ENCODE data around the gene HTN3. TPM values are rescaled to one million over a fixed set of nuclear protein-coding genes. Genes with fewer than 3 reads are reported as not detected.

The HTN3 gene
- not detected in 2 replicates for total RNA-seq

GRCh38 chr4:70028159-70028558 is at the start of gene HTN3:
HTN3 (plus strand) TSS chr4:70028459; CDS start chr4:70030741, 2,282 bp downstream.

GRCh38 chr4:69995526-69996016 is 32.7 kb upstream of the HTN3 start, which contains the start of gene STATH:
STATH (plus strand) TSS chr4:69995966; CDS start chr4:69998438, 2,472 bp downstream.

GRCh38 chr4:70050138-70050537 is 21.9 kb downstream of the HTN3 start, which contains the start of gene HTN1:
HTN1 (plus strand) TSS chr4:70050438; CDS start chr4:70053077, 2,639 bp downstream.

Other genes with a start within 250 kb of the HTN3 start
- not detected in 2 replicates for gene SULT1E1, start 168.3 kb upstream of the HTN3 start, total RNA-seq
- gene CSN1S1, start 97.4 kb upstream of the HTN3 start, total RNA-seq, result not detected in 2 replicates
- gene CSN2, start 62.7 kb upstream of the HTN3 start, total RNA-seq, result not detected in 2 replicates
- not detected in 2 replicates for gene STATH, start 32.5 kb upstream of the HTN3 start, total RNA-seq
- not detected in 2 replicates for gene HTN1, start 22.0 kb downstream of the HTN3 start, total RNA-seq
- gene PRR27, start 125.8 kb downstream of the HTN3 start, total RNA-seq, result not detected in 2 replicates
- gene ODAM, start 167.3 kb downstream of the HTN3 start, total RNA-seq, result 1.2 and 2.0 TPM in 2 replicates
- gene FDCSP, start 197.7 kb downstream of the HTN3 start, total RNA-seq, result not detected in 2 replicates
- not detected in 2 replicates for gene CSN3, start 214.1 kb downstream of the HTN3 start, total RNA-seq